Amniotic epithelial cell (primary cell): Measurements from ENCODE around the gene RASGRP1.

Experiments used
- DNase-seq: peaks from one replicate; pipeline ENCODE4 v3.0.0-alpha.2; 2010; ENCODE audit warnings: low read depth

RASGRP1 gene

DNA sequence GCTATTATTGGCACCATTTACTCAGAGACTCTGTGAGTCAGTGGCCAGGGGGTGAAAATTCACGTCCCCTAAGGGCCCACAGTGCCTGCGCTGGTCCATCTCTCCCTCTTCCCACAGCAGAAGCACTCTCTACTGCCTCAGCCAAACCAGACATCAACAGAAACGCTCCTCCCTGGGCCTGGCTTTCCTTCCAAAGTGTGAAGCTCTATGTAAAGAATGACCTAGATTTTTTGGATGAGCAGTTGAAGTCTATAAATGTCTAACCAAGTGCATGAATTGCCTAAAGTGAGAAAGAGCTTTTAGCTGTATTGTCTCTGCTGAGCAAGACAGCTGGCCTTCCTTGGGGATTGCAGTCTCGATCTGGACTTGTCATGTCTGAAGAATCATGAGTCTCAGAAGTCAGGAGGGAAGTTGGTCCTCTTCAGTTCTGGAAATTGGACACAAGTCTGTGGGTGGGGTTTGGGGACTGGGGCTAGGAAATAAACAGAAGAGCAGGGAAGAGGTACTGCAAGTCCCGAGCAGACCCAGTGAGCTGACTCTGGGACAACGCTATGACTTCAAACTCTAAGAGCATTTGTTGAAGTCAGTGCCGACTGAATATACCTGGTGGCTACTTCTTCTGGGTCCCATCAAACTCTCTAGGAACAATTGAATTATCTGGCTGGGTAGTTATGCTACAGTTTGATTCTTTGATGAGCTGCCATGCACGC lies 29.0 kb downstream of the RASGRP1 start:
- DNase-seq = no peak

DNA sequence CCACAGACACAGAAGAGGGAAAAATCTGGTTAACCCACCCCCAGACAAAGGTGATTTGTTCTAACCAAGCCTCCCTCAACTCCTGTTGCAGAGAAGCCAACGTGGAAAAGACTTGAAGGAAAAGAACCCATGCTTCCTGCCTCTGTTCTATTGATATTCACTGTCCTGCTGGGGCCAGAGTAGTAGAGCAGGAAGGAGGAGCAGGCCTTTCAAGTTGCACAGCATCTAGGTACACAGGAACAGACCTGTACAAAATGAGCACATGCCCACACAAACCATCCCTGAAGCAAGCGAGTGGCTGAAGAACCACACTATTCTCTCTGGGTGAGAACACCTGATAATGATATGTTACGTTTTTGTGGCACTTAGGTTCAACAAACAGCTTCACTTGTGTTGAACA lies 29.9 kb downstream of the RASGRP1 start:
- no peak for DNase-seq

DNA sequence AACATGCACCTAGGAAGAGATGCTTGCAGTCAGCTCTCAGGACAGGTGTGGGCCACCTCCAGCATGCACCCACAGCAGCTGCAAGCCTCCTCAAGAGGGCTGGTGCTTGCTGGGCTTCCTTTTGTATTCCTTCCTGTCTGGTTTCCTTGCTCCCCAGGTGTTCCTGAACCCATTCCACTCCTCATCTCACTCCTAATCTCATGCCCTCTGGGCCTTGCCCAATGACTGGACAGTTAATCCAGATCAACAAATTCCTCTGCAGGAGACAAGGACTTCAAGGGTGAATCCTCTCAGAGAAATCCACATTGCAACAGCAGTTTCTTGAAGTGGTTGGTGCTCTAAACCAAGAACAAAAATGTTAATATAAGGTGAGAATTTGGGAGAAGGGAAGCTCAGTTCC lies 30.7 kb downstream of the RASGRP1 start:
- DNase-seq = peak; percentile 52

DNA sequence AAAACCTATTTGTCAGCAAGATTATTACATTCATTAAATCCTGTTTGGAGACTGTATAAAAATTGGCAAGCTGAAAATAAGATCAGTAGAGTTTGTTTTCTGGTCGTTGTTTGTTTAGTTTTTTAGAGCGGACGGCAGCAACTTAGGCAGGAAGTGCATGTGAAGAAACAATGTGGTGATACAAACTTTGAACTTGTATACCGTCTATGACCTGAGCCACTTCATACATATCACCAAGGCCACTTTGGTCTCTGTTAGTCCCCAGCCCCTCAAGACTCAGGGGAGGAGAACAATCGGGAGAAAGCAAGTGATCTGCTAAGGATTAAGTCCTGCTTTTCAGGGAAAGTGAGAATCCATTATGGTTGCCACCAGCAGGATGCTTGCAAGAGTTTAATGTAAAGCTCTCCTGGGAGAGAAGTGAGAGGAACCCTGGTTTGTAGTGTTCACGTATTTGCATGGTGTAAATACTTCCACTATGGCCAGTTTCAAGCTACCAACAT lies 31.1 kb downstream of the RASGRP1 start:
- no peak for DNase-seq

DNA sequence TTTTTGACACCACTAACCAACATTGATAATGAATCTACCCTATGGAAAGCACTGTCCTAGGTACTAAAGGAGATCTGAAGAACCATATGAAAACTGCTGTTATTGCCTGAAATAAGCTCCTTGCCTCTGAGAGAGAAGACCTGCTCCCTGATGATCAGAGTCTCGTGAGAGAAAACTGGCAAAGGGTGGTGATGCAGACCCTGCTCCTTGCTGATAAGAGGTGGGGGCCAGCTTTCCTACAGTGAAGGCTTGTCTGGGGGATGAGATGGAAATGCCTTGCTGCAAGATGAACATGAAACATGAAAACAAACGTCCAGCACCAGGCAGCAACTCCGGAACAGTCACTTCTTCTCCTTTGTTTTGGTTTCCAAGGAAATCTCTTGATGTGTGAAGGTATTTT lies 31.9 kb downstream of the RASGRP1 start:
- DNase-seq = no peak

DNA sequence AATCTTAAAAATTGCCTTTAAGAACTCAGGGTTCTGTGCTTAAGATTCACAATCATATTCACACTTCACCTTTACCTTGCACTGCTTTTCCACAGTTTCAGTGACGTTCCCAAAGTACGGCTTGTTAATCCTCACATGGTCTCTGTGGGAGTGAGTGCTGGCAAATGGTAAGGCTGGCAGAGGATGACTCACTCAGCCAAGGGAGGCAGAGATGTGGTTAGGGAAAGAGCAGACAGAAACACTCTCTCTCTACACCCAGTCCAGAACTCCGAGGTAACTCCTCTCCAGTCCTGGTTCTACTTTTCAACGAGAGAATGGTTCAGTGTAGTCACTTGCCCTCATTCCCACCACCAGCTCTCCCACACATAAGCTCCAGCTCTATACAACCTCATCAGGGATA lies 33.1 kb downstream of the RASGRP1 start:
- peak; percentile 90 for DNase-seq

DNA sequence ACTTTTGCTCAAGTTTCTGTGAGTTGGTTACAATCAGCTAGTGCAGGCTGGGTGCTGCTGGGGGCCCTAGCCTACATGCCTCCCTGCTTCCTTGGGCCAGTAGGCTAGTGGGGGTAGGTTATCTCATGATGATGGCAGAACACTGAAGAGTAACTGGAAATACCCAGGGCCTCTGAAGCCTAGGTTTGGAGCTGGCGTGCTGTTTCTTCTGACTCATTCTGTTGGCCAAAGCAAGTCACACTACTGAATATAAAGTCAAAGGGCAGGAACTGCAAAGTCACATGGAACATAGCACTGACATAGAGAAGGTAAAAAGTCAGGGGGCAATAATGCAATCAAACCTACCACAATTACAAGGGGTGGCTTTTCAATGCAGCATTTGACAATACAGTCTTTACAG lies 34.5 kb downstream of the RASGRP1 start:
- DNase-seq = no peak

DNA sequence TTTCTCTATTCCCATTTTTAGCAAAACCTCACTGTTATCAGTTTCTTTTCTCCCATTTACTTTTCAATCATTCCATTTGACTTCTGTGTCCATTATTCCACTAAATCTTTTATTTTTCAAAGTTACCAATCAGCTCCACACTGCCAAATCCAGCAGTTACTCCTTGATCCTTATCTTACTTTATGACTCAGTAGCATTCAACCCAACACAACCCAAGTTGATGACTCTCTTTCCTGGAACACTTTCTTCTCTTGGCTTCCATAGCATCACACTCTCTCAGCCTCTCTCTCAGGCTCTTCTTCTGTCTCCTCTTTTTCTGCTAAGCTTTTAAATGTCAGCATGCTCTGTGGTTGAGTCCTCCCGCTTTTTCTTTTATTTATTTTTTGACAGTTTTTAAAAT lies 36.3 kb downstream of the RASGRP1 start:
- peak; percentile 78 for DNase-seq

DNA sequence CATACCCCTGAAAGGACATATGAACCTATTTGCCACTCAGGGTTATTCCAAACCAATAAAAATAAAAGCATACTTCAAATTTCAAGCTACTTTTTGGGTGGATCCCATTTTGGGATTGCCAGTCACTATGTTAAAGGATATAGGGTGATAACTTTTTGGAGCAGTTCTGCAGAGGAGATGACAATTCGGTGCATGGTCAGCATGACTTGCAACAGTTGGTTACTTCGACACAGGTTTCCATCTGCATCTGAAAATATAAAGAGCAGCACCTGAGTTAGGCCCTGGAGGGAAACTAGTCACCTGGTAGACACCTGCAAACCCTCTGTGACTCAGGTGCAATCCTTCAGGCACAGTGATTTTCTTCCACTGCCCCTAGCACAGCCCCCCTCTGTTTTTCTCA lies 38.5 kb downstream of the RASGRP1 start:
- no peak for DNase-seq

DNA sequence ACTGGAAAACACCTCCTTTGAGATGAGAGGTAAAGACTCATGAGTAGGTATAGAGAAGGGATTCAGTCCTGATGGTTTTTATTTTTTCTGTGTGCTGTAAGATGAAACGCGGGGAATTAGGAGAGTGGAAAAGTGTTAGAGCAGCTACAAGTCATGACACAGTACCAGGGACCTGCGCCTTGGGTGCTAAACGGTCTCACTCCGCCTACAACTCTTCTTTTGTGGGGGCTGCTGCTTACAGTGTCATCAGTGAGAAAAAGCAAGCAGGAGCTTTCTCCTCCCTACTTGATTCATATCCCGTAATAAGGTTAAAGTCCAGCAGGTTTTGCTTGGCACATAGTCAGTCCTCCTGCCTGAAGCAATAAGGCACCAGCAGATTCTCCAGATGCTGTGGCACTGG lies 39.1 kb downstream of the RASGRP1 start:
- no peak for DNase-seq

DNA sequence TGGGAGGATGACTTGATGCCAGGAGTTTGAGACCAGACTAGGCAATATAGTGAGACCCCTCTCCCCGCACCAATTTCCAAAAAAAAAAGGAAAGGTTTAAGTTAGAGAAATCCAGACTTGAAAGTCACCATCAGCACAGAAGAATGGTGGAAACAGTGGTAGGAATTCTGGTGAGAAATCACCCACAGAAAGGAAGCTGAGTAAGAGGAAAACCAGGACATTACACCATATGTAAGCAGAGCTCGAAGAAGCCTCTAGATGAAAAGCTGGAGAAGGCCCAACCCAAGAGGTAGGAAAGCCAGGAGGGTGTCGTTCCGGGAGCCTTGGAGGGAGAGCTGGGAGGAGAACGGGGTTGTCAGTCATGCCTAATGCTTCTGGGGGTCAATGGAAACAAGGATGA lies 40.5 kb downstream of the RASGRP1 start:
- peak; percentile 47 for DNase-seq

DNA sequence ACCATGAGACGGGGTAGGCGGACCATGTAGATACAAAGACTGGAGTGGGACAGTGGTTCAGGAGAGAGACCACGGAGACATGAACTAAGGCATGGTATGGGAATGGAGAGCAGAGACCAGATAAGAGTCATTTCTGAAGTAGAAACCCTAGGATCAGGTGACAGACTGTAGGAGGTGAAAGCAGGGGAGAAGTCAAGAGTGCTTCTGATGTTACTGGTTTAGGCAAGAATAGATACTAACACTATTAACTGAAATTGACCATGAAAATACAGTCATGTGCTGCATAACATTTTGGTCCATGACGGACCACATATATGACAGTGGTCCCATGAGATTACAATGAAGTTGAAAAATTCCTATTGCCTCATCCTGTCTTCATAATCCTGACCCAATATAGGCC lies 41.7 kb downstream of the RASGRP1 start:
- no peak for DNase-seq

DNA sequence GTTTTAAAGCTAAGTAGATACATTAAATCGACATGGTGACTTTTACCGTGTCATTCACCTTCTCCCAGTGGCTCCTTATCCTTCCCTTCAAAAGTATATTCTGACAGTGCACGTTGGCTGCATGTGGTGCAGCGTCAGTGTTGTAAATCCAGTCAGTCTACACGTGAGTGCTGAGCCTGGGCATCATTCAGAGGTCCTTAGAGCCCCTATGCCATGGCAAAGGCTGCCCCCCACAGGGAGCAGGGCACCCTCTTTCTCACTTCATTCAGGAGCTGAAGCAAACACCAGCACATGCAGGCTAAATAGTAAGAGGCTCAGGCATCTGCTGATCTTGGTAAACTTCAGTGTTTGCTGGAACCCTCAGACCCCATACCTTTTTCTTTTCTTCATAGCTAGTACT lies 43.3 kb downstream of the RASGRP1 start:
- no peak for DNase-seq

DNA sequence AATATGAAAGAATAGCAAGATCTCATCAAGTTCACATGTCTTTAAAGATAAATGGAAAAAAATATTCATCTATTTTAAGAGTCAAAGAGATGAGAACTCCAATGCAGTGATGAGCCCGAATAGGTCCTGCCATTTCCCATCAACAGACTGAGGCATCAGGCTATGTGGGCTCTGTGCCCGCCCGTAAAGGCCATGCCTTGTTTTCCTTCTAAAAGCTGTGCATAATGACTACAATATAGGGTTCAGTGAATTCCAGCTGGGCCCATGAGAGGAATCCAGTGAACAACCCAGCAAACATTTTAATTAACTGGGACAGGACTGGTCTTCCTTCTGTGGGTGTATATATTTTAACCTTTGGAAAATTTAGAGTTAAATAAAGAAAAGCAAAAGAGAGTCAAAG lies 44.6 kb downstream of the RASGRP1 start:
- DNase-seq = no peak

DNA sequence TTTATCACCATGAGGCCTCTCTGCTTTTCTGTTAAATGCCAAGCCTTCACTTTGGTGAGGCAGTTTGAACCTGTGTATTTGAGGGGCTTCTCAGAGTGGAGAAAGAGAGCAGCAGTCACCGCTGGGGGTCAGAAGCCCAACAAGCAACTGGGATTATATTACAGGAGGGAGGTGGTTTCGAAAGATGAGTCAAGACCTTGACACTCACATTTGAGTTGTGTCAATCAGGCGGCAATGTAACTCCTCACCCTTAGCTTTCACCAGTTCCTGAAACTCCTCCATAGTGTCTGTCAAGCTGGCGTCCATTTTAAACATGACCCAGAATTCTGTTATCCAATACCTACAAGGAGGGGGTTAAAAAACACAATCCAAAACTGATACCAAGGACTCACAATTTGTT lies 46.5 kb downstream of the RASGRP1 start:
- no peak for DNase-seq

DNA sequence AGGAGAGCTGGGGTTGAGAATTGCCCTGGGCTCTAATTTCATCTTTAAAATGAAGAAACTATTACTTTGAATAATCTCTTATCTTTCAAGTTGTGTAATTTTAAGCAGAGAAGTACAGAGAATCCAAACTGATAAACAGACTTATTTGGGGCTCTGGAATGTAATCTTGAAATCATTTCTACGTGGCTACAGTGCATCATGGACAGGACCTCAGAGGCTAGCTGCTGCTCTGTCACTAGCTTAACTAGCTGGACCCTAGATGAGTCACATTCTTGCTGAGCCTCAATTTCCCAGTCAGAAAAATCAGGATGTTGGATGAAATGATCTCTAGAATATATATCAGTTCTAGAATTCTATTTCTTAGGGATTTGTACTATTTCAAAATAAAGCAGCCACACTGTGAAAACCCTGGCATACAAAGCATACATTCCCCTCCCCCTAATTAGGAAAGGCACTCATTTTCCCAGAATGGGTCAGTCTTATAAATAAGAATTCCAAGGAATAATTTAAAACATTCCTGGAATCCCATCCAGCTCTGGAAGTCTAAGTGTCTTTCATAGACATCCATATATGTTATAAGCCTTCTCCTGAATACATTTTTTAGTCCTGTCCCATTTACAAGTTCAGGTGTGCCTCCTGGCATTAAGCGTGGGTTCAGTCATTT lies 47.2 kb downstream of the RASGRP1 start:
- DNase-seq = peak; percentile 68

DNA sequence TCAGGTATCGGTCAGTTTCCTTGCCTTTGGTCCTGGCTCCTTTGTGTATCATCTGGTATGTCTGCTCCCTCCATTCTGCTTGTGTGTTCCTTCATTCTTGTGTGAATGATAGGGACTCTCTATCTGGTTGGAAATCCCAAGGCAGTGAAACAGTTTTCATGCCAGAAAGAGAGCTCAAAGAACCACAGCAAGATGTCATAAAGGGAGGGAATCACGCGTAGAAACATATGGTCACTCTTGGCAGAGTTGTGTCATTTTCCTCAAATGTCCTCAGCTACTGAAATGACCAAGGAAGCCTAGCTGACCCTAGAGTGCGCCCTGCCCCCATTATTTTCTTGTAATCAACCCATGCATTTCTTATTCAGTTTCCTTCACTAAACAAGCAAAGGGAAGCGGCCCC lies 48.0 kb downstream of the RASGRP1 start:
- peak; percentile 19 for DNase-seq

DNA sequence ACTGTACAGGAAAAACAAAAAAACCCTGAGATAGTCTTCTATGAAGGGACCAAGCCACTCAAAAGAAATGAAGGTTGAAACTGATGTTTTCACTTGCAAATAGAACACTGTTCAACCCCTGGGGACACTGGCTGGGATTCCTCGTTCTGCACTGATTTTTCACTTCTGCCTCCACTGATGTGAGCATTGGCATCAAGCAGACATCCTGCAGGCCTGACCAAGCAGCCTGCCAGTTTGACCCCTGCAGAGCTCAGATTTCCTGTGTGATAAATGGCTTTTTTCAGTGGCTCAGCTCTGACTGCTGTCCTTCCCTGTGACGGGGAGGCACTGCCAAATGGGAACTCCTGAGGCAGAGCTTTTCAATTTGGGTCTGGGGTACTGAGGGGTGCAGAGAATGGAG lies 50.0 kb downstream of the RASGRP1 start:
- DNase-seq = no peak

DNA sequence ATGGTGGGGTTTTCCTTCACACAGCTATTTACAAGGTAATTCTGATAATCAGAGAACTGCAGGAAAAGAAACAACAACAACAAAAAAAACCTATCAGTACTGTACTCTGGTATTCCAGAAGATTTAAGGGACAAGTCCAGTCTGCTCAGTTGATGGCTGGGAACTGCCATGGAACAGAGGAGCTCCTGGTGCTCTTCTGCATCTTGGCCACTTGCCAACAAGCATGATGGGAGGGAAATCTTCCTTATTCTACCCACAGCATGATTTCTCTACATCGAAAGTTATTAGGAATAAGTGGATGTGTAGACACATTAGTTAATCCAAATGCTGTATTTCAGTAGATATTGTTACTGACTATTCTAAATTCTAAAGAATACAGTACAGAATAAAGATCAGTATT lies 51.7 kb downstream of the RASGRP1 start:
- no peak for DNase-seq

DNA sequence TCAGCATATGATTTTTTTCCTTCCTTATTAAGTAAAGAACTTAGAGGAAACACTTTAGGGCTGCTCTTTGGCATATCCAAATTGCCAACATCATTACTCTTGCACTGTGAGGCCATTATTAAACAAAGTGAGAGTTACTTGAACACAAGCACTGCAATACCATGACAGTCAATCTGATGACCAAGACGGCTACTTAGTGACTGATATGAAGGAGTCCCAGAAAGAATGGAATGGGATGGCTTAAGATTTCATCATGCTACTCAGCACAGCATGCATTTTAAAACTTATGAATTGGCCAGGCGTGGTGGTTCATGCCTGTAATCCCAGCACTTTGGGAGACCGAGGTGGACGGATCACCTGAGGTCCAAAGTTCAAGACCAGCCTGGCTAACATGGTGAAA lies 55.5 kb downstream of the RASGRP1 start:
- no peak for DNase-seq

DNA sequence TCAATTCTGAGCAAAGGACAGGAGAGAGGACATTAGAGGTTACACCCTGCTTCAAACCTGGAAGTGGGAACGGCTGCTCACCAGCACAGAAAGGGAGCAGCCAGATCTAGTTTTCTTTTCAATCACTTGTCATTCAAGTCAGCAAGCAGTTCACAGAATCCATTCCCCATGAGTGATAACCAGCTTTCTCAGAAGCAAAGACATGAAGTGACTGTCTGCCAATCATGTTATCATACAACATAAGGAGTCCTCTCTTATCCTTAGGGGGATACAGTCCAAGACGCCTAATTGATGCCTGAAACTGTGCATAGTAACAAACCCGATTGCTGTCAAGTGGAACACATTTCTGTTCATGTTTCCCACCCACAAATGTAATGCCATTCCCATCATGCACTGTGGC lies 56.0 kb downstream of the RASGRP1 start:
- DNase-seq = no peak

DNA sequence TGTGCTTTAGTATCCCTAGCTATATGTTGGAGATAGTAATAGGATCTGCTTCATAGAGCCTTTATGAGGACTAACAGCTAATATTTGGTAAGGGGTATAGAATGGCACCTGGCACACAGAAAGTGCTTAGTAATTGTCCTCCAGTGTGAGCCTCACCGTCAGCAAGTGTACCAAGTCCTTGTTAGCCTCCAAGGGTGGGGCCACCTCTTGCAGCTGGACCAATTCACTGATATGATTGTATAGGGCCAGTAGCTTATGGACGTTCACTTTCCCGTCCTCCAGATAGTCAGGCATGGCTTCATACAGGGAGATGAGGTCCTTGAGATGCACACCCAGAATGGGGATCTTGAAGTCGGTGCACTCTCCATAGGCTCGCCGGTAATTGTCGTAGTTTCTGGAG lies 57.0 kb downstream of the RASGRP1 start:
- no peak for DNase-seq

DNA sequence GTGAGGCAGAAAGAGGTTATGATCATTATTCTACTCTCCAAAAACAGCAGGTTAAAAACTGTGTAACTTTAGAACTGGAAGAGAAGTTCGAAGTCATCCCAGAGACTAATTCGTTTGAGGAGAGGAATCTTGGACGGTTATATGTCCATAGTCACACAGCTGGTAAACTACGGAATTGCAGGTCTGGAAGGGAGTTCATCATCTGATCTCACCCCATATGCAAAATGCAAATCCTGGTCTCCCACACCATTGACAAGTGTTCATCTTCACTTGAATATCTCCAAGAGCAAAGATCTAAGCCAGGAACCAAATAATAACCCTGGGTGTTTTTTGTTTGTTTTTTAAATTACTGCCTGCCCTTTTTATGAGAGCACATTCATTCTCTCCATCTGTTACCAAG lies 57.6 kb downstream of the RASGRP1 start:
- no peak for DNase-seq
